GM21529 (cell line): ENCODE data around the gene ZP3.
"Not testable (repeated sequence)": the region's sequence is repeated elsewhere in the genome, so short reads cannot be mapped to it uniquely, and the experiment has no call there.

Experiments used
- ATAC-seq: cut with Tn5 transposase; IDR thresholded peaks from one replicate; pipeline ENCODE4 v1.9.1; 2021; ENCODE audit not compliant: unreplicated experiment

ZP3 gene

DNA sequence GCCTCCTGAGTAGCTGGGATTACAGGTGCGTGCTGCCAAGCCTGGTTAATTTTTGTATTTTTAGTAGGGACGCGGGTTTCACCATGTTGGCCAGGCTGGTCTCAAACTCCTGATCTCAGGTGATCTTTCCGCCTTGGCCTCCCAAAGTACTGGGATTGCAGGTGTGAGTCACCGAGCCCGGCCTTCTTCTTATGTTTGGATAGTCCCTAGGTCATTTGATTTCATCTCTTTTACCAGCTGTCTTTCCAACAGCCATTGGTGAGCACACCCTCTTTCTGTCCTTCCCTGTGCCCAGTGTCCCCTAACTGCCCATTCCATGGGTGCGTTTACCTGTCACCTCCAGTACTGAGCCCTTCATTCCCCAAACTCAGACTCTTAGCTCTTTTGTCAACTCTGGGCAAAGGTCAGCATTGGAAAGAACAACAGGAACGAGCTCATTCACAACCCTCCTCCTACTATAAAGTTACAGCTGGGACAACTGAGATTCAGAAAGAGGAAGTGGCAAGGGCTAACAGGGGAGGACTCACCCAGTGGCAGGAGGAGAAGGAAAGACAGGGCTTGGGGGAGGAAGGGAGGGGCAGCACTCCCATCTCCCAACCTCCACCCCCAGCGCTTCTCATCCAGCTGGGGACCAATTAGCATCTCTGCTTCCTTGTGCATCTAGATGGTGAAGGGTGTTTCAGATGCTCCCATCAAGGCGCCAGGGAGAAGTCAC, 20.8 kb upstream of the ZP3 start:
- peak; percentile 55 for ATAC-seq

DNA sequence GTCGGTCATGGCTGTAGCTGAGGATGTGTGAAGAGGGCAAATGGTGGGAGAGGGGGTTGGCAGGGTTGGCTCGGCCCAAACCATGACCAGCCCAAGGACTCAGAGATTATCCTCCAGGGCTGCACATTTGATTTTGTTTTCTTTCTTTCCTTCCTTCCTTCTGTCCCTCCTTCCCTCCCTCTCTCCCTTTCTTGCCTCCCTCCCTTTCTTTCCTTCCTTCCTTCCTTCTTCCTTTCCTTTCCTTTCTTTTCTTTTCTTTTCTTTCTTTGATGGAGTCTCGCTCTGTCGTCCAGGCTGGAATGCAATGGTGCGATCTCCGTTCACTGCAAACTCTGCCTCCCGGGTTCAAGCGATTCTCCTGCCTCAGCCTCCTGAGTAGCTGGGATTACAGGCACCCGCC, 19.0 kb upstream of the ZP3 start:
- no peak for ATAC-seq

DNA sequence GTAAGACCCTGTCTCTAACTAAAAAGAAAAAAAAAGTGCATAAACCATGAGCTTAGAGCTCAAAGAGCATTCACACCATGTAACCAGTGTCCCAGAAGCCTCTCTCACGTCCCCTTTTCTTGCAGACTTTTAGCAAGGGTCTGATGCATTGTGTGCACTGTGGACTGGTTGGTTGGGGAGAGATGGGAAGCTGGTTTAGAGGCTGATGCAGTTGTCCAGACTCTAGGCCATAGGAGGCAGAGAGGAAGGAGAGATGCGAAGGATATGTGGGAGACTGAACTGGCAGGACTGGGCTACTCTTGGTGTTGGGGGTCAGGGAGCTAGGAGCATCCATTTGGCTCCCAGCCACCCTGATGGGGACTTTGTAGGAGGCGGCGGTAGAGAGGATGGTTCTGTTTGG, 17.0 kb upstream of the ZP3 start:
- ATAC-seq = no peak

DNA sequence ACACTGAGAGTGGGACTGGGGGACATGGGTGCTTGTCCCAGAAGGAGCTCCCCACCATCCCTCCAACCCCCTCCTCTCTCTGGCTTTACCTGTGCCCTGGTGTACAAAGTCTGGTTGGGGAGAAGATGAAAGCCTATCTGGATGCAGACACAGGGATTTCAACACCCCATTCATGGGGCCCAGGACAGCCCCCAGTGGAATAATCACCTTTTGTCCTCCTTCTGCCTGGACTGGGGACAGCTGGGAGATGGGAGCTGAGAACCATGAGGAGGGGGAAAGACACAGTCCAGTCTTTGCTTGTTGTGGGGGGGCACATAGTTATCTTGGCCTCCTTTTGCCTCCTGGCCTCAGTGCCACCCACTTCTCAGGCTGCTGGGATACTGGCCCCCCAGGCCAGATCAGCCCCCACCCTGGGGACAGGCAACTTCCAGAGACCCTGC, 16.6 kb upstream of the ZP3 start:
- ATAC-seq = no peak

DNA sequence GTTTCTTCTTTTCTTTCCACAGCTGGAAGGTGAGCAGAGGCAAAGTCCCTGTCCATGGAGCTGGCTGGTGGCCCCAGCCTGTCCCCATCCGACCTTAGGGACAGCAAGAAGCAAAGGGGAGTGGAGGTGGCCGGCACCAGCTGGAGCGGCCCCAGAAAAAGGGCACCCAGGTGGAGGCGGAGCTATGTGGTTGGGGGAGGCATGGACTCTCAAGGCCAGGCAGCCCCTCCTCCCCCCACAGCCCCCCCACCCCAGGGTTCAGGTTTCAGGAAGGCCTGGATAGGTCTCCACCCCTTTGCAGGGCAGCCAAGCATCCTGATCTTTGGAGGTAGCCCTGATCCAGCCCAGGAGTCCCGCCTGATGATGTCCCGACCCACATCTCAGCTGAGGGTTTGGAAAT, 15.2 kb upstream of the ZP3 start, which contains the start of gene SSC4D:
Gene SSC4D (minus strand): TSS at position 161 of the 400 bp plus-strand sequence. CDS start 5,258 bp downstream, outside the sequence.
- ATAC-seq = no peak

DNA sequence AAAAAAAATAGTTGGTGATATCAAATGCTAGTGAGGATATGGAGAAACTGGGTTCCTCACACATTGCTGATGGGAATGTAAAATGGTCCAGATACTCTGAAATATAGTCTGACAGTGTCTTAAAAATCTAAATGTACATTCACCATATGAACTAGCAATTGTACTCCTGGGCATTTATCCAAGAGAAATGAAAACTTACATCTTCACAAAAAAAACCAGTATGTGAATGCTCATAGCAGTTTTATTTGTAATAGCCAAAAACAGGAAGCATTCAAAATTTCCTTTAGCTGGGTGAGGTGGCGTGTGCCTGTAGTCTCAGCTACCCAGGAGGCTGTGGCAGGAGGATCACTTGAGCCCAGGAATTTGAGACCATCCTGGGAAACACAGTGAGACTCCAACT, 13.1 kb upstream of the ZP3 start:
- no peak for ATAC-seq

DNA sequence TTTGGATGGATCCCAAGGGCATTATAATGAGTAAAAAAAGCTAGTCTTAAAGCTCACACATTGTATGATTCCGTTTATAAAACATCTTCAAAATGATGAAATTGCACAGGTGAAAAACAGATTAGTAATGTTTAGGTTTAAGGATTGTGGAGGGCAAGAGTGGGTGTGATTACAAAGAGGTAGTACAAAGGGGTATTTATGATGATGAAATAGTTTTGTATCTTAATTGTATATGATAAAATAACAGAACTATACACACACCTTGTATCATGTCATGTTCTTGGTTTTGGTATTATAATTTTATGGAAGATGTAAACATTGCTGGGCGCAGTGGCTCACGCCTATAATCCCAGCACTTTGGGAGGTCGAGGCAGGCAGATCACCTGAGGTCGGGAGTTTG, 12.5 kb upstream of the ZP3 start:
- no peak for ATAC-seq

DNA sequence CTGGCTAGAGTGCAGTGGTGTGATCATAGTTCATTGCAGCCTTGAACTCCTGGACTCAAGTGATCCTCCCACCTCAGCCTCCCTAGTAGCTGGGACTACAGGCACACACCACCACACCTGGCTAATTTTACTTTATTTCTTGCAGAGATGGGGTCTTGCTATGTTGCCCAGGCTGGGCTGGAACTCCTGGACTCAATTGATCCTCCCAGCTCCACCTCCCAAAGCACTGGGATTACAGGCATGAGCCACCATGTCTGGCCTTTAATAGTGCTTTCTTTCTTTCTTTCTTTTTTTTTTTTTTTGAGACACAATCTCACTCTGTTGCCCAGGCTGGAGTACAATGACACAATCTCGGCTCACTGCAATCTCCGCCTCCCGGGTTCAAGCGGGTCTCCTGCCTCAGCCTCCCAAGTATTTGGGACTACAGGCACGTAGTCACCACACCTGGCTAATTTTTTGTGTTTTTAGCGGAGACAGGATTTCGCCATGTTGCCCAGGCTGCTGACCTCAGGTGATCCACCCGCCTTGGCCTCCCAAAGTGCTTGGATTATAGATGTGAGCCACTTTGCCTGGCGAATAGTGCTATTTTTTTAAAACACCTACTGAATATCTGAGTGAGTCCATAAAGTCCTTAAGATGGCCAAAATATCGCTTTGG, 7.0 kb upstream of the ZP3 start:
- not testable (repeated sequence) for ATAC-seq

DNA sequence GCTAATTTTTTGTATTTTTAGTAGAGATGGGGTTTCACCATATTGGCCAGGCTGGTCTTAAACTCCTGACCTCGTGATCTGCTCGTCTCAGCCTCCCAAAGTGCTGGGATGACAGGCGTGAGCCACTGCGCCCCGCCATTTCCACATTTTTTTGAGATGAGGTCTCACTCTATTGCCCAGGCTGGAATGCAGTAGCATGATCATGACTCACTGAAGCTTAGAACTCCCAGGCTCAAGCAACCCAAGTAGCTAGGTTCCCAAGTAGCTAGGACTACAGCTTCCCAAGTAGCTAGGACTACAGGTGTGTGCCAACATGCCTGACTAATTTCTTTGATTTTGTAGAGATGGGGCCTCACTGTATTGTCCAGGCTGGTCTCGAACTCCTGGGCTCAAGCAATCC, 3.7 kb upstream of the ZP3 start:
- not testable (repeated sequence) for ATAC-seq

DNA sequence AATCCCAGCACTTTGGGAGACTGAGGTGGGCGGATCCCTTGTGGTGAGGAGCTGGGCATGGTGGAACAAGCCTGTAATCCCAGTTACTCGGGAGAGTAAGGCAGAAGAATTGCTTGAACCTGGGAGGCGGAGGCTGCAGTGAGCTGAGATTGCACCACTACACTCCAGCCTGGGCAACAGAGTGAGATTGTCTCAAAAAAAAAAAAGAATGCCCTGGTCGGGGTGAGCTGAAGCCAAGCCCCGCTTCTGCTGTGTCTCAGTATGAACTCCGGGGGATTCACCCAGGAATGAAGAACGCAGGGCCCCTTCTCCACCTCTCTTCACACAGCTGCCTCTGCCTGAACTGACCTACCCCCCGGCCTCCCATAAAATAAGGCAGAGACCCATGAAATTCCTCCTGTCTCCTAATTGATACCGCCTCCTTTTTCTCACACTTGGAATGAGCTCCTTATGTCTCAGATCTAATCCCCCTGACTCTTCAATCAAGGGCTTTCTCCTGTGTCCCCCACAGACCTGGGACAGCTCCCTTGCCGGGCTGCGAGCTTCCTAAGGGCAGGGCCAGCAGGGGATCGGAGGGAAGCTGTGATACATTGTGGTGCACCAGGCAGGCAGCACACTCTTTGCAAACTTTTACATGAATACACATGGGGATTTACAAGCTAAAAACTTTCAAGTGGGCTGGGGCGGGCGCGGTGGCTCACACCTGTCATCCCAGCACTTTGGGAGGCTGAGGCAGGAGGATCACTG, 911 bp upstream of the ZP3 start:
- no peak for ATAC-seq

DNA sequence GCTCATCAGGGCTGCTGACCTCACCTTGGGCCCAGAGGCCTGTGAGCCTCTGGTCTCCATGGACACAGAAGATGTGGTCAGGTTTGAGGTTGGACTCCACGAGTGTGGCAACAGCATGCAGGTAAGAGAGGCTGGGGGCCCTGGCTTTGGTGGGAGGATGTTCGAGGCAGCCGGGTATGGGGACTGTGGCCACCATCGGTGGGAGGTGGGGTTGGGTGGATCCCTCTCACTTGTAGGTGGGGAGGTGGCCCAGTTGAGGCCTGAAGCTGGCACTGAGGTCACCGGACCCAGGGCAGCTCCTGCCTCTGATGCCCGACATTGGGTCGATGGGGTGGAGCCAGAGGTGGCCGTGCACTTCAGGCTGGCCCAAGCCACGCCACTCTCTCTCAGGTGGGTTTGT, 406 bp downstream of the ZP3 start:
- ATAC-seq = no peak

DNA sequence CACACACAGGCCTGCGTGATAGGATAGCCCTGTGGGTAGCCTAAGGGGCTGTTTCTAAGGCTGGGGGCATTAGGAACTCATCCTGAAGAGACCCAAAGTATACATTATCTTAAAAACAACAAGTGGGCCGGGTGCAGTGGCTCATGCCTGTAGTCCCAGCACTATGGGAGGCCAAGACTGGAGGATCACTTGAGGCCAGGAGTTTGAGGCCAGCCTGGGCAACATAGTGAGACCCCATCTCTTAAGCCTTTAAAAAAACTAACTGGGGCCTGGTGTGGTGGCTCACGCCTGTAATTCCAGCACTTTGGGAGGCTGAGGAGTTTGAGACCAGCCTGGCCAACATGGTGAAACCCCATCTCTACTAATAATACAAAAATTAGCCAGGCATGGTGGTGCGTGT, 808 bp downstream of the ZP3 start:
- not testable (repeated sequence) for ATAC-seq

DNA sequence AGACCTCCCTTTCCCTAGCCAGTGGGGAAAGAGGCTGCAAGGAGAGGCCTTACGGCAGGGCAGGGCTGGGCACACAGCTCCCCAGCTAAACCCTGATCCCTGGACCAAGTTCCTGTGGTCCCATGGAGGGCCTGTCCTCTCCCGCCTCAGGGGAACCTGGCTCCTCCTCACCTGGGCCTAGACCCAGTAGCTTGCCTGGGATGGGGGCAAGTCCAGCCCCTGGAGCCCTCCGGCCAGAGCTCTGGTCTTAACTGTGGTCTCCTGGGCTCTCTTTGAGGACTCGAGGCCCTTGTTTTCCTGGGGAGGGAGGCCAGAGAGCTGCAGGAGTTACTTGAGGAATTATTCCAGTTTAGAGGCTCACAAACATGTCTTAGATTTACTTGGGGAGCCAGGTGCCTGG, 1.5 kb downstream of the ZP3 start:
- ATAC-seq = no peak

DNA sequence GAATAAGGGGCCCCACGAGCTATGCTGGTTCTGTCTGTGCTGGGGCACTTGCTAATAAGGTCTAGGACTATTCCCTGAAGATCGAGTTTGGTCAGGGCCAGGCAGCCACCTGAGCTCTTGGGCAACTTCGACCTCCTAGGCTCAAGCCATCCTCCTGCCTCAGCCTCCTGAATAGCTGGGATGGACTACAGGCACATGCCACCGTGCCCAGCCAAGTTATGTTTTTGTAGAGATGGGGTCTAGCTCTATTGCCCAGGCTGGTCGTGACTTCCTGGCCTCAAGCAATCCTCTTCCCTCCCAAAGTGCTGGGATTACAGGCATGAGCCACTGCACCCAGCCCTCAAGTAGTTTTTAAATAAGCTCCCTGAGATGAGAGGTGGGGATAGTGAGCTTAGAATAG, 2.9 kb downstream of the ZP3 start:
- ATAC-seq = no peak

DNA sequence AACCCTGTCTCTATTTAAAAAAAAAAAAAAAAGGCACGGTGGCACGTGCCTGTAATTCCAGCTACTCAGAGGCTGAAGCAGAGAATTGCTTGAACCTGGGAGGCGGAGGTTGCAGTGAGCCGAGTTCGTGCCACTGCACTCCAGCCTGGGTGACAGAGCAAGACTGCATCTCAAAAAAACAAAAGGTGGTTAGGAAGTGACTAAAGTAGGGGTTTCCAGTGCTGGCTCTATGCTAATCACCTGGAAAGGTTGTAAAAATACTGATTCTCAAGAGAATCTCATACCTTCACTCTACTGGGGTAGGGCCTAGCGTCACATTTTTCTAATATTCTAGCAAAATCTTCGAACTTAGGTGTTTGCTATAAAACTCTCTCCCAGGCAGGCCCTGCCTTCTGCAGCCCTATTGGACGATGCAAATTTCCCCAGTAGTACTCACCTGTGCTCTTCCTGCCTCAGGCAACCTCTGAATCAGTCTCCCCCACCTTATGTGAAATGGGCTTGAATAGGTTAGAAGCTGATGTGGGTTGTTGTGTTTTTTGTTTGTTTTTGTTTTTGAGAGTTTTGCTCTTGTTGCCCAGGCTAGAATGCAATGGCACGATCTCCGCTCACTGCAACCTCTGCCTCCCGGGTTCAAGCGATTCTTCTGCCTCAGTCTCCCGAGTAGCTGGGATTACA, 3.5 kb downstream of the ZP3 start:
- ATAC-seq = no peak

DNA sequence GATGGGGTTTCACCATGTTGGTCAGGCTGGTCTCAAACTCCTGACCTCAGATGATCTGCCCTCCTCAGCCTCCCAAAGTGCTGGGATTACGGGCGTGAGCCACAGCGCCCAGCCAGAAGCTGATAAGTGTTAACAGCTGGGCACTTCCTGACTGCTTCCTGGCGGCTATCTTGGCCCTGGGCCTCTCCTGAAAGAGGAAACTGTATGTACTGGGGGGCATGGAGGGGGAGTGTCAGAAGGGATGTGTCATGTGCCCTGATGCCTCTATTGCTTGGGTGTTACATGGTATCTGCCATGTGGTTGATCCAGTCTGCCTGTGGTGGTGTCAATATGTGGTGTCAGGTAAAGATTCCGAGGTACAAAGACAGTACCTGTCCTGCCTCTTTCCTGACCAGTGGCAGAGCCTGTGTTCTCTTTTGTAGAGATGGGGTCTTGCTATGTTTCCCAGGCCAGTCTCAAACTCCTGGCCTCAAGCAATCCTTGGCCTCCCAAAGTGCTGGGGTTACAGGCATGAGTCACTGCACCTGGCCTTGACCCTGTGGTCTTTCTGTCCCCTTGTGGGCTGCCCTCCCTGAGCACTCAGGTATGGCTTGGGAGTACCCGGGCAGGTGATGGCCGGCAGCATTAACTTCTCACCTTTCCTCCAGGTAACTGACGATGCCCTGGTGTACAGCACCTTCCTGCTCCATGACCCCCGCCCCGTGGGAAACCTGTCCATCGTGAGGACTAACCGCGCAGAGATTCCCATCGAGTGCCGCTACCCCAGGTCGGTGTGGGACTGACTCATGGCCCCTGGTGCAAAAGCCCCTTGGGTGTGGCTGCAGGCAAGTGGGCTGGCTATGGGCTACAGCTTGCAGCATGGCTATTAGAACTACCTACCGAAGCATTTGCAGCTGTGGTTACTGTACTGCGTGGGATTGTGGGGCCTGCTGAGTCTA, 4.4 kb downstream of the ZP3 start:
- no peak for ATAC-seq

DNA sequence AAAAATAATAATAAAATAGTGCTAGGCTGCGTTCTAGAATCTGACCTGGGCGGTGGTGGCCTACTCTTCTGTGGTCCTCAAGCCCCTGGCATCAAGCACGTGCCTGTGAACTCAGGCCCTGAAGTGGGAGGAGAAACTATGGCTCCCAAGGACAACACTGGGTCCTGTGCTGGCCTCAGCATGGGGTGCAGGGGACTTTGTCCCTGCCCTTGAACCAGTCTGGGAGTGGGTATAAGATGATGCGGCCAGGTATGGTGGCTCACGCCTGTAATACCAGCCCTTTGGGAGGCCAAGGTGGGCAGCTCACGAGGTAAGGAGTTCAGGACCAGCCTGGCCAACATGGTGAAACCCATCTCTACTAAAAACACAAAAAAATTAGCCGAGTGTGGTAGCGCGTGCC, 5.5 kb downstream of the ZP3 start:
- no peak for ATAC-seq

DNA sequence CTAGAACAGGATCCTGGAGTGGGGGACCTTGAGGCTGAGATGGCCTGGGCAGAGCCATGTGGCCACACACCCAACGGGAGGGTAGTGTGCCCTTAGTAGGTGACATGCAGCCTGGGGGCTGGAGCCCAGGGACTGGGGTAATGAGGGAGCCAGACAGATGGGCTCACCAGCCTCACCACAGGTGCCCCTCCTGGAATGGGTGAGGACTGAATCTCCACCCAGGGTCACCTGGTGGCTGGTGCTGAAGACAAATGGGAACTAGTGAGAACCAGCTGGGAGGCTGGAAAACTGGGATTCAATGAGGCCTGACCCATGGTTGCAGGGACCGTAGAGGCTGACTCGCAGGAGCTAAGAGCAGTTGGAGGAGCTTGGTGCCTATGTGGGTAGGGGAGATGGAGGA, 6.1 kb downstream of the ZP3 start:
- no peak for ATAC-seq

DNA sequence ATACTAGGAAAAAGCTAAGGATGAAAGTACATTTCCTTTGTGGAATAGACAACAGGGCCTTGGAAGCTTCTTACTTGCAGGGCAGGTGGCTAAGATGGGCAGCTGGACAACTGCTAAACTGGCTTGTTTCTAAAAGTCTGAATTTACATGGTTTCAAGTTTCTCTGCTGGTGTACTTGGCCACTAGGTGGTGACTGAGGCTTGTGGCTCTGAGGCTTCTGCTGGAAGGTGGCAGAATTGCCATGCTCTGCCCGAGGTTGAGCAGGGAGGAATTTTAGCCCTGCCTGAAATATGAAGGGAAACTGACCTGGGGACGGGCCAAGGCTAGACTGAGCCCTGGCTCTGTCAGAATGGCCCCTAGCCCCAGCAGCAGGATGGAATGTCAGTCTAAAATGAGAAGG, 13.1 kb downstream of the ZP3 start:
- ATAC-seq = peak; percentile 67

DNA sequence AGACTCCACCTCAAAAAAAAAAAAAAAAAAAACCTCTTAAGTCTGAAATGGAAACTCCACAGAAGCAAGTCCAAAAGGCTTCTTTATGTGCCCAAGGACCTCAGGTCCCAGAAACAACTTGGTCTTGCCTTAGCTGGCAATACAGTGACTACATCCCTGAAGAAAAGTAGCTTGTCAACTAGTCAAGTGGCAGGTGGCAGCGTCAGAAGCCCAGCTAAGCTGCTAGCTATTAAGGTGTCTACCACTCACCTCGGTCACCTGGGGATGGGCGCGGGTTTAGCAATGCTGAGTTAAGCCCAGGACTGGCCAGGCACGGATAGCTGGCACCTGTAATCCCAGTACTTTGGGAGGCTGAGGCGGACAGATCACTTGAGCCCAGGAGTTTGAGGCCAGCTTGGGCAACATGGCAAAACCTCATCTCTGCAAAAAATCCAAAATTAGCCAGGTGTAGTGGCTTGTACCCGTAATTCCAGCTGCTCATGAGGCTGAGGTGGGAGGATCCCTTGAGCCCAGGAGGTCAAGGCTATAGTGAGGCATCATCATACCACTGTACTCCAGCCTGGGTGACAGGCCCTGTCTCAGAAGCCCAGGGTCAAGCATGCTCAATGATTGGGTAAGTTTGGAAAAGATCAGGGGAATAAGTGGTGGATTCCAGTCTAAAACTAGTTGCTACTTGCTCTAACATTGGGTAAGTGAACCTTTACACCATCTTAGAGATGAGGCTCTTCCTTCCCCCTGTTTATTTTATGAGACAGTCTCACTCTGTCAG, 14.6 kb downstream of the ZP3 start:
- not testable (repeated sequence) for ATAC-seq
